HL-60/S4 (cell line): ENCODE results near the gene MACC1.
"Not testable (repeated sequence)": the region's sequence is repeated elsewhere in the genome, so short reads cannot be mapped to it uniquely, and the experiment has no call there.

Experiments
- in situ Hi-C: fragments of 300-500 bp; cut with MboI; formaldehyde crosslinking; loops from 2 replicates; pipeline ENCODE4 v1.14.3; 2022; ENCODE audit warnings: low sequenced_read_pairs

MACC1 gene

GRCh38 chr7:20133803-20134202, 83.4 kb downstream of the MACC1 start:
- in situ Hi-C loops: no loop called here

GRCh38 chr7:20132585-20132984, 84.6 kb downstream of the MACC1 start:
- in situ Hi-C loops: no loop called here

DNA sequence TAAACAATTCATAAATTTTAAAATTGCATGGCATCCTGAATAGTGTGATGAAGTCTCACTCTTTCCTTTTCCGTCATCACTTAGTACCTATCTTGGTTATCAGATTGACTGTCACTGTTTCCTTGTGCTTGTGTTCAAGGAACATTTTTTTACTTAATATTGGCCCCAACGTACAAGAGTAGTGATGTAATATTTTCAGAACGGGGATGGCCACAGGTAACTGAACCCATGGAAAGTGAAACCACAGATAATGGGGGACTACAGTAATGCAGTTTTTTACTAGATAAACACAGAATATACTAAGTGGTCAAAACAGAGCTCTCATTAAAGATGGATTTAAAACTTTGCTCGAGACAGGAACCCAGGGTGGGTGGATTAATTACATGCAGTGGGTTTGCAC, 85.4 kb downstream of the MACC1 start:
- in situ Hi-C loops: no loop called here

- in situ Hi-C loops: no loop called here
Observed at GRCh38 chr7:20129920-20130319, 87.3 kb downstream of the MACC1 start.

GRCh38 chr7:20128001-20128400, 89.2 kb downstream of the MACC1 start:
- in situ Hi-C loops: no loop called here

DNA sequence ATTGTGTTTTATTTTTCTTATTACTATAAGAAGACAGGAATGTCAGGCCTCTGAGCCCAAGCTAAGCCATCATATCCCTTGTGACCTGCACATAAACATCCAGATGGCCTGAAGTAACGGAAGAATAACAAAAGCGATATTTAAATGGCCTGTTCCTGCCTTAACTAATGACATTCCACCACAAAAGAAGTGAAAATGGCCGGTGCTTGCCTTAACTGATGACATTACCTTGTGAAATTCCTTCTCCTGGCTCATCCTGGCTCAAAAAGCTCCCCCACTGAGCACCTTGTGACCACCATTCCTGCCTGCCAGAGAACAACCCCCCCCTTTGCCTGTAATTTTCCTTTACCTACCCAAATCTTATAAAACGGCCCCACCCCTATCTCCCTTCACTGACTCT, 91.1 kb downstream of the MACC1 start:
- in situ Hi-C loops: not testable (repeated sequence)

GRCh38 chr7:20124087-20124486, 93.1 kb downstream of the MACC1 start:
- in situ Hi-C loops: not testable (repeated sequence)

DNA sequence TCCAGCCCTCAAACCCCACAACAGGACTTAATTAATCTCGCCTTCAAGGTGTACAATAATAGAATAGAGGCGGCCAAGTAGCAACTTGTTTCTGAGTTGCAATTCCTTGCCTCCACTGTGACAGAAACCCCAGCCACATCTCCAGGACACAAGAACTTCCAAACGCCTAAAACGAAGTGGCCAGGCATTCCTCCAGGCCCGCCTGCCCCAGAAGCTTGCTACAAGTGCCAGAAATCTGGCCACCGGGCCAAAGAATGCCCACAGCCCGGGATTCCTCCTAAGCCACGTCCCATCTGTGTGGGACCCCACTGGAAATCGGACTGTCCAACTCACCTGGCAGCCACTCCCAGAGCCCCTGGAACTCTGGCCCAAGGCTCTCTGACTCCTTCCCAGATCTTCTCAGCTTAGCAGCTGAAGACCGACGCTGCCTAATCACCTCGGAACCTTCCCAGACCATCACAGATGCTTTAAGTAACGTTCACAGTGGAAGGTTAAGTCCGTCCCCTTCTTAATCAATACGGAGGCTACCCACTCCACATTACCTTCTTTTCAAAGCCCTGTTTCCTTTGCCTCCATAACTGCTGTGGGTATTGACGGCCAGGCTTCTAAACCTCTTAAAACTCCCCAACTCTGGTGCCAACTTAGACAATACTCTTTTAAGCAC, 94.4 kb downstream of the MACC1 start:
- in situ Hi-C loops: not testable (repeated sequence)

DNA sequence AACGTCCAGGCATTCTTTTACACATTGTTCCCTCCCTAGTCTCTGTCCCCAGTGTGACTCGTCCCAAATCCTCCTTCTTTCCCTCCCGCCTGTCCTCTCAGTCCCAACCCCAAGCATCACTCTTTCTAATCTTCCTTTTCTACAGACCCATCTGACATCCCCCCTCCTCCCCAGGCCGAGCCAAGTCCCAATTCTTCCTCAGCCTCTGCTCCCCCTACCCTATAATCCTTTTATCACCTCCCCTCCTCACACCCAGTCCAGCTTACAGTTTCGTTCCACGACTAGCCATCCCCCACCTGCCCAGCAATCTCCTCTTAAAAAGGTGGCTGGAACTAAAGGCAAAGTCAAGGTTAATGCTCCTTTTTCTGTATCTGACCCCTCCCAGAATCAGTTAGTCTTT, 95.1 kb downstream of the MACC1 start:
- in situ Hi-C loops: no loop called here

- in situ Hi-C loops: no loop called here
Observed at GRCh38 chr7:20121404-20121803, 95.8 kb downstream of the MACC1 start.

DNA sequence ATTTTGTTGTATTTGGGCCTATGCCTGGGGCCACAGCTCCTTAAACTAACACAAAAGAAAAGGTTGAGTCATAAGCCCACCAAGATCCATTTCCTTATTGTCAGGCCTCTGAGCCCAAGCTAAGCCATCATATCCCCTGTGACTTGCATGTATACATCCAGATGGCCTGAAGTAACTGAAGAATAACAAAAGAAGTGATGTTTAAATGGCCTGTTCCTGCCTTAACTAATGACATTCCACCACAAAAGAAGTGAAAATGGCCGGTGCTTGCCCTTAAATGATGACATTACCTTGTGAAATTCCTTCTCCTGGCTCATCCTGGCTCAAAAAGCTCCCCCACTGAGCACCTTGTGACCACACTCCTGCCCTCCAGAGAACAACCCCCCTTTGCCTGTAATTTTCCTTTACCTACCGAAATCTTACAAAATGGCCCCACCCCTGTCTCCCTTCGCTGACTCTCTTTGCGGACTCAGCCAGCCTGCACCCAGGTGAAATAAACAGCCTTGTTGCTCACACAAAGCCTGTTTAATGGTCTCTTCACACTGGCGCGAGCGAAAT, 96.5 kb downstream of the MACC1 start:
- in situ Hi-C loops: not testable (repeated sequence)

- in situ Hi-C loops: no loop called here
Observed at GRCh38 chr7:20116869-20117268, 100.3 kb downstream of the MACC1 start.

- in situ Hi-C loops: no loop called here
Observed at GRCh38 chr7:20114468-20114867, 102.7 kb downstream of the MACC1 start.

DNA sequence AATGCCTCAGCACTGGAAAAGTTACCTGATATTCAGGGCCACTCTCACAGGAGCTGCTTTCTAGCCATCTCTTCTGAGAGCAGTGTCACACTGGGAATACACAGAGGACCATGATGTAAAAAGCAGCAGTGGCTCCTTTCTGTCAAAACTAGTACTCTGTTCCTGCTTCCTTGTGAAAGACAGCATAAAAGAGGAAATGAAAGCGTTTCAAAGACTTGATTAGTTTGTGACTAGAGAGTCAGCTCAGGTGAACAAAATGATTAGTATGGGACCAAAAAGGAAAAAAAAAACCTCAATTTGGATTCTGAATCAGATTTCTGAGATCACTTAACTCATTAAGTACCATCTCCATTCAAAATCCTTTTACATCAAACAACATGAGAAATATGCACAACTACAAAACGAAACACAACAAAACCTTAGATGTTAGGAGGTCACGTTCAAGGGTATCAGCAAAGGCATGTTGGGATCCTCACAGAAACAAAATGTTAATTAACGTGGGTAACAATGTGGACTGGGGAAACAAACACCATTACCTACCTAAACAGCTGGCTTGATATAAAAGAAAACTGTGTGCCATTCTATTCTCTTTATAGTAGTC, 103.7 kb downstream of the MACC1 start:
- in situ Hi-C loops: no loop called here

GRCh38 chr7:20112696-20113095, 104.5 kb downstream of the MACC1 start:
- in situ Hi-C loops: no loop called here

- in situ Hi-C loops: no loop called here
Observed at GRCh38 chr7:20111821-20112542, 105.2 kb downstream of the MACC1 start.

DNA sequence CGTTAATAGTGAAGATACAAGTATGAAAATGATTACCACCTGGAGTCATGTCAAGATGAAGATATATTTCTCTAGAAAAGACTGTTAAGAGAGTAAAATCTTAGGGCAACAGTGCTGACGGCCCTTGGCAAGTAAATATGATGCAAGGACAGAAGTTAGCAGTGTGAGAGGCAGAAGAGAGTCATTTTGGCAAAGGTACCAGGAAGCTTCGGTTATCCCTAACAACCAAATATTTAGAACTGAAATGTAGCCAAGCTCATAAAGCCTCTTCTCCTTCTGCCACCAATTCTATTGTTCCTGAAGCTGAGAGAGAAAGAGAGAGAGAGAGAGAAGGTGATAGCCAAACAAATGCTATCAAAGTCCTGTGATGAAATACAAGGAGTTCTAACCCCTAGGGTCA, 109.6 kb downstream of the MACC1 start:
- in situ Hi-C loops: no loop called here

DNA sequence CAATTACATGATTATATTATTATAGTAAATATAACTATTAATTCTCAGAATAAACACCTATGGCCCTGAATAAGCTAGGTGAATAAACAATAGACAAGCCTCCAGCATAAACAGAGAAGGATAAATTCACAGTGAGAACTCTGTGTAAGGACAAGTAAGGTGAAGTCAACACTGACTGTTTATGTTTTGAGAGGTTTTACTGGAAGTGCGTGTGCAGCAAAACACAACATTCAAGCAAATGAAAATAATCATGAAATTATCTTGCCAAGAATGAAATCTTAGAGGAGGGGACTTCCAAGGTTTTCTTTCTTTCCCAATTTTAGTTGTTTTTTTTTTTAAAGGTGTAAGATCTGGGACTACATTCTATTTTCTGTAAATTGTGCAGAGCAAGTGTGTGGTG, 112.5 kb downstream of the MACC1 start:
- in situ Hi-C loops: no loop called here

DNA sequence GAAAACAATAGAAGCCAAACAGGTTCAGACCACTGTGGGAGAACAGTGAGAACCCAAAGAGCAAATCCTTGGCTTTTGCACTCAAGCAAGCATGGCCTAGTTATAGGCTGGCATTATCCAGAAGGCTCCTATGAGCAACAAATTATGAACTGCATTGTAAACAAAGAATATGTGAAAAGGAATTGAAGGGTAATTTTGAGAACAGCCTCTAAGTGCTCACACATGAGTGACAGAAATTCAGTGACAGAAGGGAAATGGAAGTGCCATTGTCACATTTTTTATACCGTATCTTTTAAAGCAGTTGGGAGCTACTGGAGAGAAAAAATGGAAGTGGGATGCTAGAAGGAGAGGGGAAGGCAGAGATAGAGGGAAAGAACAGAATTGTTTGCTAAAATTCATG, 114.2 kb downstream of the MACC1 start:
- in situ Hi-C loops: no loop called here

DNA sequence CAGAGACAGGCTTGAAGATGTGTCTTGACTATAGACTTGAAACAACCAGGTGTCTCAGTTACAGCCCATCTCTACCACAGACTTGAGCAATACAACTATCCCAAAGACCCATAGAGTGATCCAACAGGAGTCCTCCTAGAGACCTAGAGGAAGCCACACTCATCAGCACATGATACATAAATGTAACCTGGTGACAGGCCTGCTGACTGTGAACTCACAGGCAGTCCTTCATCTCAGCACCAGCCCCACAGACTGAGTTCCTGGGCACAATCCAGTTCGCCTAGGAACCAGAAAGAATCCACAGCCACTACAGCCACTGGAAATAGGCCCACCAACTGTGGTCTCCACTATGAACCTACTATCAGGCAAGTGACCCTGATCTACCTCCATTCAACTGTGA, 121.3 kb downstream of the MACC1 start:
- in situ Hi-C loops: no loop called here

DNA sequence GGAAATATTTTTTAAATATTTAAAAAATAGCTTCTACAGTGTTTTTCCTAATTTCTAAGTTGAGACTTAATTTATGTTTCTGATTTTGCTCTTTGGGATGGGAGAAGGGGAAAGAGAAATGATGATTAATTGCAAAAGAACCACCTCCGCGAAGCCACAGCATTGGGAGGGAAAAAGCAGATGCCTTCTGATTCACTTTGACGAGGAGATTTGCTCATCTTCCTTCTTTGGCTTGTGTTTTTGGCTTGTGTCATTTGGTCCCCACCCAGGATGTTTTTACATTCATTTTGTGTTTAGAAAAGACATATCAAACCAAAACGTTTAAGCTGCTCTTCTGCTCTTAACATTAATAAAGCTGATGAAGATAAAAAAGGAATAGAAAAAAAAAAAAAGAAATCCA, 121.7 kb downstream of the MACC1 start:
- in situ Hi-C loops: no loop called here

- in situ Hi-C loops: no loop called here
Observed at GRCh38 chr7:20089431-20089830, 127.8 kb downstream of the MACC1 start.
